Measurements from ENCODE around the gene APLP2. TPM values are rescaled to one million over a fixed set of nuclear protein-coding genes. Genes with fewer than 3 reads are reported as not detected.

Gene APLP2
- total and polyA plus RNA-seq, 4 donors = 190 to 337 (median 233) TPM

- TF ChIP-seq CTCF (IDR thresholded peaks at IDR 0.05; ENCODE audit: low read depth, low read length, missing input control) = no peak
Observed at GRCh38 chr11:130144141-130144540, 74.4 kb downstream of the APLP2 start (continued).

DNA sequence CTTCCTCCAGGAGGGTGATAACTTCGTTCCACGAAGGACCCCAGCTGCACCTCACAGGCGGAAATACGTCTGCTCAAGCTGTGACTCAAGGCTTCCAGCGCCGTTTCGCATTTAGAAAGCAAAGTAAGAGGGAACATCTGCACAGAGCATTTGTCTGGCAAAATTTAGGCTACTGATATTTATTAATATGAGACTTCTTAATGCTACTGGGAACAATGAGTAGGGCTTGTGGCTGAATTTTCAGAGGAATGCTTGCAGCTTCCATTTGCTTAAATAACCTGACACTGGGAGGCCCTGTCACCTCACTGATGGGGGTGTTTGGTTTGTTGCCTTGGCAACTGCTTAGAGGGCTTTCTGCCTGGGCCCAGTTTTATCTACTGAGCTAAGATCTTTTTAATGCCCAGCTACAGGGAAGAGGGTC is 75.2 kb downstream of the APLP2 start:
- H3K9me3 ChIP-seq (ENCODE audit: control insufficient read depth in 4 of 4, low read length in 3 of 4) = no peaks in the 10 kb centered on the region
- peak overlapping the region; percentile 79 to 82 for H3K27ac ChIP-seq (ENCODE audit: low read depth in 1 of 2, low read length in 2 of 2)
- no peak for DNase-seq (ENCODE audit: low spot score)
- H3K4me3 ChIP-seq (ENCODE audit: low read depth in 1 of 3, low read length in 3 of 3) = no peak overlapping the region
- H3K4me1 ChIP-seq (ENCODE audit: control insufficient read depth in 4 of 4, insufficient read depth in 4 of 4, low read length in 3 of 4) = peaks cover 8 to 59% (median 51%) of the 10 kb centered on the region in 4 donors
- H3K36me3 ChIP-seq (ENCODE audit: control insufficient read depth in 4 of 4, insufficient read depth in 3 of 4, low read depth in 1 of 4, low read length in 3 of 4) = peaks cover 0 to 14% (median 7%) of the 10 kb centered on the region in 4 donors
- no peaks in the 10 kb centered on the region for H3K27me3 ChIP-seq (ENCODE audit: control insufficient read depth in 4 of 4, insufficient read depth in 4 of 4, low read length in 3 of 4)
- TF ChIP-seq HNF4A (conservative IDR thresholded peaks at IDR 0.05) = no peak
- no peak for TF ChIP-seq EGR1 (IDR thresholded peaks at IDR 0.05; ENCODE audit: low read depth in 2 of 2)
- no peak for TF ChIP-seq YY1 (IDR thresholded peaks at IDR 0.05)
- no peak for TF ChIP-seq HNF4G (IDR thresholded peaks at IDR 0.05)
- no peak for TF ChIP-seq ATF3 (IDR thresholded peaks at IDR 0.05)
- TF ChIP-seq RAD21 (IDR thresholded peaks at IDR 0.05) = no peak
- no peak for TF ChIP-seq ZBTB33 (IDR thresholded peaks at IDR 0.05)
- peak overlapping the region in 1 of 2 donors; percentile 58 for H3K9ac ChIP-seq (ENCODE audit: low read depth in 1 of 2, low read length in 2 of 2)
- WGBS = 74% methylated on average over 7 of the region's 7 CpGs

DNA sequence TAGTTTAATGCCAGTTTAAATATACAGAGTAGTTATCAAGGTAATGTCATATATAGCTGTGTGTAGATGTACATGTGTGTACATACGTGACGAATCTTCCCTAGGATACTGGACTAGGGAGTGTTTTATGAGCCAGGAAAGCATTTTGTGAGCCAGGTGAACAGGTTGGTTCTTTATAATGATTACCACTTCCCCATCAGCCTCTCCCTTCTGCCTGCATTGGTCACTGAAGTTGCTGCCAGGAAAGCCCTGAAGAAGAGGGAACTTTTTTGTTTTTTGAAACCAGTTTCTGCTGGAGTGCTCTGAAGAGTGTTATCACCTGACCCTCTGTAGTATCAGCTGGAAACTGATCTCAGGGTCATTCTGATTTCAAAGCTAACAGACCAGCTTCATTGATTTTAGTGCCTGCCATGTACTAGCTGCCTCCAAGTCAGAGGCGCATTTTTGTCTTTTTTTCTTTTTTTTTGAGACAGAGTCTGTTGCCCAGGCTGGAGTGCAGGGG is 75.7 kb downstream of the APLP2 start:
- Histone ChIP-seq H3K36me3 (ENCODE audit: control insufficient read depth in 4 of 4, insufficient read depth in 3 of 4, low read depth in 1 of 4, low read length in 3 of 4) (peaks cover 0 to 9% (median 6%) of the 10 kb centered on the region in 4 donors), H3K27me3 (ENCODE audit: control insufficient read depth in 4 of 4, insufficient read depth in 4 of 4, low read length in 3 of 4) (no peaks in the 10 kb centered on the region), H3K4me1 (ENCODE audit: control insufficient read depth in 4 of 4, insufficient read depth in 4 of 4, low read length in 3 of 4) (peaks cover 8 to 59% (median 51%) of the 10 kb centered on the region in 4 donors), H3K9ac (ENCODE audit: low read depth in 1 of 2, low read length in 2 of 2) (peak overlapping the region in 1 of 2 donors; percentile 58), H3K4me3 (ENCODE audit: low read depth in 1 of 3, low read length in 3 of 3) (no peak overlapping the region), H3K9me3 (ENCODE audit: control insufficient read depth in 4 of 4, low read length in 3 of 4) (no peaks in the 10 kb centered on the region), H3K27ac (ENCODE audit: low read depth in 1 of 2, low read length in 2 of 2) (peak overlapping the region; percentile 79 to 82)
- WGBS = 42% methylated on average over 3 of the region's 3 CpGs
- no peak for DNase-seq (ENCODE audit: low spot score)
- peak; percentile 14 for TF ChIP-seq ATF3 (IDR thresholded peaks at IDR 0.05)
- peak; percentile 12 to 36 for TF ChIP-seq RAD21 (IDR thresholded peaks at IDR 0.05)
- TF ChIP-seq, protein P1, sequence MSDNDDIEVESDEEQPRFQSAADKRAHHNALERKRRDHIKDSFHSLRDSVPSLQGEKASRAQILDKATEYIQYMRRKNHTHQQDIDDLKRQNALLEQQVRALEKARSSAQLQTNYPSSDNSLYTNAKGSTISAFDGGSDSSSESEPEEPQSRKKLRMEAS (IDR thresholded peaks at IDR 0.05) = peak; percentile 55
- TF ChIP-seq CTCF (IDR thresholded peaks at IDR 0.05; ENCODE audit: low read depth, low read length, missing input control) = no peak
- TF ChIP-seq GABPA (IDR thresholded peaks at IDR 0.05 in 1 of 2, conservative IDR thresholded peaks at IDR 0.05 in 1 of 2) = peak in 1 of 2 donors; percentile 19
- TF ChIP-seq NR2F2 (IDR thresholded peaks at IDR 0.05) = peak; percentile 62
- TF ChIP-seq SP1 (IDR thresholded peaks at IDR 0.05) = peak; percentile 65
- peak; percentile 51 for TF ChIP-seq ZBTB33 (IDR thresholded peaks at IDR 0.05)
- TF ChIP-seq TAF1 (conservative IDR thresholded peaks at IDR 0.05) = no peak
- peak; percentile 73 to 76 for TF ChIP-seq HNF4A (conservative IDR thresholded peaks at IDR 0.05)
- TF ChIP-seq RXRA (IDR thresholded peaks at IDR 0.05) = peak; percentile 51 to 81
- TF ChIP-seq YY1 (IDR thresholded peaks at IDR 0.05) = peak; percentile 51
- TF ChIP-seq JUND (IDR thresholded peaks at IDR 0.05) = peak in 1 of 2 donors; percentile 47
- TF ChIP-seq REST (IDR thresholded peaks at IDR 0.05) = peak; percentile 32
